Islet of Langerhans (tissue), 1 donor: Measurements from ENCODE around the gene C14orf39.
"Not testable (repeated sequence)": the region's sequence is repeated elsewhere in the genome, so short reads cannot be mapped to it uniquely, and the experiment has no call there.

ENCODE experiments used
- FAIRE-seq: peaks from one replicate; lab custom pipeline; 2011; peaks lifted over from hg19 to GRCh38; lab: Jason Lieb, UNC

C14orf39 gene

GRCh38 chr14:60490270-60490669 lies 4.4 kb upstream of the C14orf39 start:
- no peak for FAIRE-seq

- no peak for FAIRE-seq
These were observed 2.3 kb upstream of the C14orf39 start for GRCh38 chr14:60488175-60488574.

GRCh38 chr14:60487211-60487610 lies 1.3 kb upstream of the C14orf39 start:
- no peak for FAIRE-seq

- FAIRE-seq, result no peak
These were observed 736 bp downstream of the C14orf39 start for GRCh38 chr14:60485057-60485597.

- FAIRE-seq, result no peak
These were observed 3.1 kb downstream of the C14orf39 start for GRCh38 chr14:60482743-60483142.

GRCh38 chr14:60480248-60480647 lies 5.6 kb downstream of the C14orf39 start:
- not testable (repeated sequence) for FAIRE-seq

GRCh38 chr14:60455875-60456274 lies 30.0 kb downstream of the C14orf39 start:
- FAIRE-seq, result no peak

GRCh38 chr14:60430276-60430675 lies 55.6 kb downstream of the C14orf39 start:
- FAIRE-seq, result no peak

GRCh38 chr14:60420050-60420449 lies 65.8 kb downstream of the C14orf39 start:
- FAIRE-seq, result no peak

GRCh38 chr14:60397550-60397949 lies 88.3 kb downstream of the C14orf39 start:
- not testable (repeated sequence) for FAIRE-seq

- no peak for FAIRE-seq
These were observed 89.0 kb downstream of the C14orf39 start for GRCh38 chr14:60396718-60397343.
